Fibroblast of lung (primary cell): ENCODE results near the gene HHIPL1. TPM values are rescaled to one million over a fixed set of nuclear protein-coding genes. Genes with fewer than 3 reads are reported as not detected.

Source experiments
- DNase-seq, 2 donors: peaks; one replicate each; pipeline versions ENCODE4 v3.0.0 to v3.0.0-alpha.2; 2010; ENCODE audit warnings: low read depth in 2 of 2
- H2AFZ ChIP-seq: 2 replicates; pipeline ENCODE4 v1.5.1; 2012; ENCODE audit warnings: low read length, control low read depth, inconsistent platforms
- H3K27ac ChIP-seq: 2 replicates; pipeline ENCODE4 v1.5.1; 2011; ENCODE audit warnings: low read length, control low read depth; ENCODE audit not compliant: insufficient read depth
- H3K27me3 ChIP-seq: 2 replicates; pipeline ENCODE4 v1.5.1; 2011; ENCODE audit warnings: mild to moderate bottlenecking, low read length; ENCODE audit not compliant: control insufficient read depth, insufficient read depth
- H3K36me3 ChIP-seq: 2 replicates; pipeline ENCODE4 v1.5.1; 2011; ENCODE audit warnings: low read length; ENCODE audit not compliant: control insufficient read depth, insufficient read depth
- H3K4me1 ChIP-seq: 2 replicates; pipeline ENCODE4 v1.5.1; 2011; ENCODE audit warnings: low read length; ENCODE audit not compliant: control insufficient read depth, insufficient read depth; ENCODE audit errors: extremely low read depth
- H3K4me2 ChIP-seq: 2 replicates; pipeline ENCODE4 v1.5.1; 2011; ENCODE audit warnings: low read length, control low read depth; ENCODE audit not compliant: insufficient read depth; ENCODE audit errors: extremely low read depth
- H3K4me3 ChIP-seq, 4 experiments: fragments of 200-600 bp in 1 of 4; sonication (generic) in 1 of 4; replicated peaks in 1 of 4; 2 replicates each; pipeline ENCODE4 v1.5.1; 2011 to 2016; ENCODE audit warnings: low read length in 4 of 4, low read depth in 3 of 4, mild to moderate bottlenecking in 3 of 4, control low read depth in 2 of 4, inconsistent platforms in 1 of 4, mixed read lengths in 1 of 4; ENCODE audit not compliant: insufficient read depth in 1 of 4; ENCODE audit errors: control extremely low read depth in 1 of 4
- H3K79me2 ChIP-seq: 2 replicates; pipeline ENCODE4 v1.5.1; 2012; ENCODE audit warnings: mild to moderate bottlenecking, low read length, inconsistent platforms; ENCODE audit not compliant: control insufficient read depth, insufficient read depth
- H3K9ac ChIP-seq: 2 replicates; pipeline ENCODE4 v1.5.1; 2011; ENCODE audit warnings: mild to moderate bottlenecking, low read length, control low read depth; ENCODE audit not compliant: insufficient read depth
- H3K9me3 ChIP-seq: 2 replicates; pipeline ENCODE4 v1.5.1; 2012; ENCODE audit warnings: low read depth, low read length; ENCODE audit not compliant: control insufficient read depth, insufficient read depth
- H4K20me1 ChIP-seq: 2 replicates; pipeline ENCODE4 v1.5.1; 2011; ENCODE audit warnings: low read length; ENCODE audit not compliant: control insufficient read depth, insufficient read depth; ENCODE audit errors: extremely low read depth
- EZH2 ChIP-seq: IDR thresholded peaks from 2 replicates; pipeline ENCODE4 v1.5.1; 2012; ENCODE audit warnings: low read length, control low read depth, mild to moderate bottlenecking; ENCODE audit errors: missing control alignments
- polyA plus RNA-seq, 2 donors: library from polyadenylated mRNA; depleted of rRNA in 1 of 2; stranded (reverse) in 1 of 2; unstranded in 1 of 2; fragments of >200 nt; gene quantifications; 2 replicates each; pipeline ENCODE4 v1.2.1, GENCODE V29; 2011 to 2012; ENCODE audit warnings: missing spikeins in 1 of 2
- total RNA-seq: library from RNA; depleted of rRNA; stranded (reverse); fragments of >200 nt; gene quantifications from 2 replicates; pipeline ENCODE4 v1.2.1, GENCODE V29; 2014
- TF ChIP-seq, protein P1 (sequence below), 2 donors: IDR thresholded peaks in 1 of 2; conservative IDR thresholded peaks in 1 of 2; 1 replicate in 1 of 2; 2 replicates in 1 of 2; pipeline ENCODE4 v1.5.1; 2011 to 2012; ENCODE audit warnings: low read length in 2 of 2, control low read depth in 1 of 2, inconsistent platforms in 1 of 2, low read depth in 1 of 2, mild to moderate bottlenecking in 1 of 2

The HHIPL1 gene
- total and polyA plus RNA-seq, 2 donors (not counting 1 experiment from before 2014, with no cell fraction given): 1.5 to 9.9 TPM

GRCh38 chr14:99630202-99630601, 14.7 kb upstream of the HHIPL1 start:
- Histone ChIP-seq H3K9ac (no peak overlapping the region), H3K27ac (no peak overlapping the region), H3K4me2 (no peak overlapping the region), H3K4me1 (no peaks in the 10 kb centered on the region), H4K20me1 (no peaks in the 10 kb centered on the region), H3K9me3 (no peaks in the 10 kb centered on the region), H3K36me3 (no peaks in the 10 kb centered on the region), H3K79me2 (no peaks in the 10 kb centered on the region), H2AFZ (no peak overlapping the region), H3K27me3 (no peaks in the 10 kb centered on the region), H3K4me3 (no peak overlapping the region)
- no peak for DNase-seq
- TF ChIP-seq, protein P1, sequence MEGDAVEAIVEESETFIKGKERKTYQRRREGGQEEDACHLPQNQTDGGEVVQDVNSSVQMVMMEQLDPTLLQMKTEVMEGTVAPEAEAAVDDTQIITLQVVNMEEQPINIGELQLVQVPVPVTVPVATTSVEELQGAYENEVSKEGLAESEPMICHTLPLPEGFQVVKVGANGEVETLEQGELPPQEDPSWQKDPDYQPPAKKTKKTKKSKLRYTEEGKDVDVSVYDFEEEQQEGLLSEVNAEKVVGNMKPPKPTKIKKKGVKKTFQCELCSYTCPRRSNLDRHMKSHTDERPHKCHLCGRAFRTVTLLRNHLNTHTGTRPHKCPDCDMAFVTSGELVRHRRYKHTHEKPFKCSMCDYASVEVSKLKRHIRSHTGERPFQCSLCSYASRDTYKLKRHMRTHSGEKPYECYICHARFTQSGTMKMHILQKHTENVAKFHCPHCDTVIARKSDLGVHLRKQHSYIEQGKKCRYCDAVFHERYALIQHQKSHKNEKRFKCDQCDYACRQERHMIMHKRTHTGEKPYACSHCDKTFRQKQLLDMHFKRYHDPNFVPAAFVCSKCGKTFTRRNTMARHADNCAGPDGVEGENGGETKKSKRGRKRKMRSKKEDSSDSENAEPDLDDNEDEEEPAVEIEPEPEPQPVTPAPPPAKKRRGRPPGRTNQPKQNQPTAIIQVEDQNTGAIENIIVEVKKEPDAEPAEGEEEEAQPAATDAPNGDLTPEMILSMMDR (conservative IDR thresholded peaks at IDR 0.05 in 1 of 2, IDR thresholded peaks at IDR 0.05 in 1 of 2; ENCODE audit: low read depth in 1 of 2, low read length in 2 of 2): no peak
- no peak for TF ChIP-seq EZH2

DNA sequence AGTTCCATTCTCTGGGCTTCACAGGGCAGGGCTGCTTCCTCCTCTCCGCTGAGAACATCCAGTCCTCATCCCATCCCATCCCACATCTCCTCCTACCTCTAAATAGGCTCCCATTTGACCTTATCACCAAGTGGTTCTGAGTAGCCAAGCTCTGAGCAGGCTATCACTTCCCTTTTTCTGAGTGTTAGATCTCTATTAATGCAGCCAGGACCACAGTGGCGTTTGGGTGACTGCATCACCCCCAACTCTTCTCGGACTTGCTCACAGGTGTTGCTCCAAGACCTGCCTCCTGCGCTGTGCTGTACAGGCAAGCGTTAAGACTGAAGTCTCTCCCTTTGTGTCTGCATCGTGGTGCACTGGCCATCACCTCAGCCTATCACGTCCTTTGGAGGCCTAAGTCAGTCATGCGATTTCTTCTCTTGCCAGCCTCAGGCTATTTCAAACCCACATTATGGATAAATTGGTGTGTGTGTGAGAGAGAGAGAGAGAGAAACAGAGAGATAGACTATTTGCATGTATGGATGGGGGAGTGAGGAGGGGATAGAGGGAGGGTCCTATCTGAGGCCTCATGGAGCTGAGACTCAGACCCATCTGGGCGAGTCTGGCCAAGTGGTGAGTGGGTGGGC, 12.4 kb upstream of the HHIPL1 start:
- Histone ChIP-seq H3K9ac (no peak overlapping the region), H3K27me3 (no peaks in the 10 kb centered on the region), H3K27ac (no peak overlapping the region), H3K9me3 (no peaks in the 10 kb centered on the region), H3K4me1 (no peaks in the 10 kb centered on the region), H3K36me3 (no peaks in the 10 kb centered on the region), H4K20me1 (no peaks in the 10 kb centered on the region), H3K79me2 (no peaks in the 10 kb centered on the region), H2AFZ (no peak overlapping the region), H3K4me3 (no peak overlapping the region), H3K4me2 (no peak overlapping the region)
- DNase-seq: no peak
- no peak for TF ChIP-seq EZH2
- TF ChIP-seq, protein P1 (conservative IDR thresholded peaks at IDR 0.05 in 1 of 2, IDR thresholded peaks at IDR 0.05 in 1 of 2; ENCODE audit: low read depth in 1 of 2, low read length in 2 of 2): no peak

DNA sequence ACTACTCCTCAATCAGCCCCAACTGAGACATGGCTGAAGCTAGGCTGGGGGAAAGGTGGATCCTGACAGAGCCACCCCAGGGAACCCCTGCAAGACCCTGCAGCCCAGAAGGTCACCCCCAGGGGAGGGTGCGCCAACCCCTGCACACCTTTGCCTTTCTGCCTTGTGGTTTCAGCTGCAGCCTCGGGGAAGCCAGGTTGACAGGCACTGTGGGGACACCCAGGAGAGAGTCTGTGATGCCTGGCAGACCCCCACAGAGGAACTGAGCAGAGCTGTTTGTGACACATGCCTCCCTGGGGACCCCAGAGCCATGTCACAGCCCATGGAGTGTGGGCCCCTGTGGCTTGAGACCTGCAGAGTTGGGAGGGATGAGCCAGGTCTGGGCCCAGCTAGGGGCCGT, 11.8 kb upstream of the HHIPL1 start:
- no peaks in the 10 kb centered on the region for H3K4me1 ChIP-seq
- no peaks in the 10 kb centered on the region for H4K20me1 ChIP-seq
- no peaks in the 10 kb centered on the region for H3K9me3 ChIP-seq
- no peak overlapping the region for H3K4me2 ChIP-seq
- no peak overlapping the region for H2AFZ ChIP-seq
- H3K27ac ChIP-seq: no peak overlapping the region
- no peaks in the 10 kb centered on the region for H3K79me2 ChIP-seq
- TF ChIP-seq, protein P1 (conservative IDR thresholded peaks at IDR 0.05 in 1 of 2, IDR thresholded peaks at IDR 0.05 in 1 of 2; ENCODE audit: low read depth in 1 of 2, low read length in 2 of 2): no peak
- TF ChIP-seq EZH2: no peak
- DNase-seq: no peak
- H3K36me3 ChIP-seq: no peaks in the 10 kb centered on the region
- H3K27me3 ChIP-seq: no peaks in the 10 kb centered on the region
- no peak overlapping the region for H3K9ac ChIP-seq
- H3K4me3 ChIP-seq: no peak overlapping the region
